GM18870 (cell line): Measurements from ENCODE around the gene OBSCN.
"Not testable (repeated sequence)": the region's sequence is repeated elsewhere in the genome, so short reads cannot be mapped to it uniquely, and the experiment has no call there.

ENCODE experiments used
- ATAC-seq: cut with Tn5 transposase; IDR thresholded peaks from one replicate; pipeline ENCODE4 v1.9.1; 2021; ENCODE audit warnings: moderate library complexity; ENCODE audit not compliant: unreplicated experiment

The OBSCN gene

GRCh38 chr1:228171221-228171891 is 36.5 kb upstream of the OBSCN start:
- ATAC-seq: no peak

- ATAC-seq: no peak
Observed at GRCh38 chr1:228172591-228173527, 35.0 kb upstream of the OBSCN start.

GRCh38 chr1:228173528-228174481 is 34.0 kb upstream of the OBSCN start:
- ATAC-seq: not testable (repeated sequence)

- no peak for ATAC-seq
Observed at GRCh38 chr1:228174482-228175315, 33.1 kb upstream of the OBSCN start.

GRCh38 chr1:228175316-228176023 is 32.4 kb upstream of the OBSCN start:
- ATAC-seq: no peak

- no peak for ATAC-seq
Observed at GRCh38 chr1:228176024-228176395, 31.8 kb upstream of the OBSCN start.

GRCh38 chr1:228176461-228177182 is 31.2 kb upstream of the OBSCN start:
- ATAC-seq: no peak

GRCh38 chr1:228177183-228177475 is 30.7 kb upstream of the OBSCN start:
- no peak for ATAC-seq

- no peak for ATAC-seq
Observed at GRCh38 chr1:228177721-228178710, 29.8 kb upstream of the OBSCN start.

GRCh38 chr1:228178737-228179684 is 28.8 kb upstream of the OBSCN start:
- ATAC-seq: no peak

- no peak for ATAC-seq
Observed at GRCh38 chr1:228180271-228180958, 27.4 kb upstream of the OBSCN start.

GRCh38 chr1:228180959-228181644 is 26.7 kb upstream of the OBSCN start:
- no peak for ATAC-seq

GRCh38 chr1:228181645-228182034 is 26.2 kb upstream of the OBSCN start:
- ATAC-seq: no peak

GRCh38 chr1:228182296-228183030 is 25.4 kb upstream of the OBSCN start:
- no peak for ATAC-seq

- ATAC-seq: no peak
Observed at GRCh38 chr1:228184152-228184551, 23.7 kb upstream of the OBSCN start.
